ENCODE measurements around the gene SLC44A3.

DNA sequence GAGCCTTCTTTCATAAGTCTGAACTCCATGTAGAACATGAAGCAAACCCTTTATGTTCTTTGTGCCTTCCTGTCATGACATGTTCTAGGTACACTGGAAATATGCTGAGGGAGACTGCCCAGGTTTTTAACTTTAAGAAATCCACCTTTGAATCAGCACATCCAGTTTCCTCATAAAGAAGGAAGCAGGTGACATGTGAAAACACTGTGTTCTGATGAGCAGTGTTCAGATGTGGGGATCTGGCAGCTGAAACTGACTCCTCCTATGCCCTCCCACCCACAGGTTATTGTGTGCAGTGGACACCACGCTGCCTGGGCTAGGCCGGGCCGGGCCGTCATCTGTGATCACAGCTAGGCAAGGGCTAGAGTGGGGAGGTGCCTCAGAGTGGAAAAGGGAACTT, 55.6 kb downstream of the SLC44A3 start:
- TF ChIP-seq, protein P1, sequence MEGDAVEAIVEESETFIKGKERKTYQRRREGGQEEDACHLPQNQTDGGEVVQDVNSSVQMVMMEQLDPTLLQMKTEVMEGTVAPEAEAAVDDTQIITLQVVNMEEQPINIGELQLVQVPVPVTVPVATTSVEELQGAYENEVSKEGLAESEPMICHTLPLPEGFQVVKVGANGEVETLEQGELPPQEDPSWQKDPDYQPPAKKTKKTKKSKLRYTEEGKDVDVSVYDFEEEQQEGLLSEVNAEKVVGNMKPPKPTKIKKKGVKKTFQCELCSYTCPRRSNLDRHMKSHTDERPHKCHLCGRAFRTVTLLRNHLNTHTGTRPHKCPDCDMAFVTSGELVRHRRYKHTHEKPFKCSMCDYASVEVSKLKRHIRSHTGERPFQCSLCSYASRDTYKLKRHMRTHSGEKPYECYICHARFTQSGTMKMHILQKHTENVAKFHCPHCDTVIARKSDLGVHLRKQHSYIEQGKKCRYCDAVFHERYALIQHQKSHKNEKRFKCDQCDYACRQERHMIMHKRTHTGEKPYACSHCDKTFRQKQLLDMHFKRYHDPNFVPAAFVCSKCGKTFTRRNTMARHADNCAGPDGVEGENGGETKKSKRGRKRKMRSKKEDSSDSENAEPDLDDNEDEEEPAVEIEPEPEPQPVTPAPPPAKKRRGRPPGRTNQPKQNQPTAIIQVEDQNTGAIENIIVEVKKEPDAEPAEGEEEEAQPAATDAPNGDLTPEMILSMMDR (conservative IDR thresholded peaks at IDR 0.05; ENCODE audit: low read depth, low read length), result no peak
- TF ChIP-seq RAD21 (IDR thresholded peaks at IDR 0.05; ENCODE audit: low read length) (no peak), POLR2A (IDR thresholded peaks at IDR 0.05; ENCODE audit: low read depth, low read length) (no peak), CEBPB (IDR thresholded peaks at IDR 0.05; ENCODE audit: low read depth, low read length) (no peak), MXI1 (IDR thresholded peaks at IDR 0.05; ENCODE audit: borderline replicate concordance, low read depth, low read length) (no peak)

Measured in IMR-90 (cell line).